Activated CD8-positive, alpha-beta T cell treated with anti-CD3 and anti-CD28 coated beads for 36 hours (primary cell): ENCODE data around the gene KSR2. TPM values are rescaled to one million over a fixed set of nuclear protein-coding genes. Genes with fewer than 3 reads are reported as not detected.

Experiments used
- ATAC-seq: fragments of 200-7000 bp; cut with Tn5 transposase; one replicate; pipeline ENCODE4 v1.10.0; 2021; ENCODE audit warnings: mild to moderate bottlenecking, moderate library complexity
- CTCF ChIA-PET: fragments of 350-600 bp; sonication (Branson Sonifier 250); formaldehyde crosslinking; loops from one replicate; lab custom pipeline; 2021; ENCODE audit warnings: antibody characterized with exemption; lab: Charles Lee
- POLR2A ChIA-PET: fragments of 350-600 bp; sonication (Branson Sonifier 250); formaldehyde crosslinking; loops from one replicate; lab custom pipeline; 2021; ENCODE audit warnings: antibody characterized with exemption; lab: Charles Lee
- DNase-seq: peaks from one replicate; pipeline ENCODE4 v3.0.0-alpha.2; 2020
- H3K27ac Mint-ChIP-seq: one replicate; pipeline ENCODE4 v1.8.0; 2021; ENCODE audit warnings: mild to moderate bottlenecking, mixed read lengths
- H3K27me3 Mint-ChIP-seq: one replicate; pipeline ENCODE4 v1.8.0; 2021; ENCODE audit warnings: mixed read lengths
- H3K36me3 Mint-ChIP-seq: one replicate; pipeline ENCODE4 v1.8.0; 2021; ENCODE audit warnings: low read depth, mixed read lengths
- H3K4me1 Mint-ChIP-seq: one replicate; pipeline ENCODE4 v1.8.0; 2021; ENCODE audit warnings: low read depth, mixed read lengths
- H3K4me3 Mint-ChIP-seq: one replicate; pipeline ENCODE4 v1.8.0; 2021; ENCODE audit warnings: mild to moderate bottlenecking, moderate library complexity, mixed read lengths
- H3K9me3 Mint-ChIP-seq: one replicate; pipeline ENCODE4 v1.8.0; 2021; ENCODE audit warnings: mixed read lengths
- intact Hi-C: fragments of 100-400 bp; cut with micrococcal nuclease; formaldehyde crosslinking; loops from one replicate; pipeline ENCODE4 v1.10.0; 2022
- total RNA-seq, 2 experiments: library from RNA; stranded (reverse); gene quantifications; one replicate each; pipeline ENCODE4 v1.2.3, GENCODE V29; 2021
- TF ChIP-seq, protein P1 (sequence below): fragments of 200-600 bp; IDR thresholded peaks from one replicate; pipeline ENCODE4 v1.8.0; 2022; ENCODE audit warnings: antibody characterized with exemption, mild to moderate bottlenecking

KSR2 gene
- total RNA-seq, 2 experiments from 2014 or later, result 0.02 TPM; not detected in 1

DNA sequence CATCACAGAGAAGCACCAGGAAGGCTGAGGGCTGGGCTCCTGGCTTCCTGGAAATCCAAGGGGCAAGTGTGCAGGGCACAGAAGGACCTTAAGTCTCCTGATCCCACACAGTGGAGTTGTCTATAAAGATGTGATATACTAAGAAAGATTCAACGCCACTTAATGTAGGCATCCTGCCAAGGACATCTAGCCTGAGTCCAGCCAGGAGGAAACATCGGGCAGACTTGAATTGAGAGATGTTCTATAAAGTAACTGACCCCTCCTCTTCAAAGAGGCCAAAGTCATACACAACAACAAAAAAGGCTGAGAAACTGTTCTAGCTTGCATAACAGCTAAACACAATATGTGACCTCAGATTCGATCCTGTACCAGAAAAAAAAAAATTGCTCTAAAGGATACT lies 307.9 kb downstream of the KSR2 start:
- no peaks in the 10 kb centered on the region for H3K36me3 Mint-ChIP-seq
- no peaks in the 10 kb centered on the region for H3K9me3 Mint-ChIP-seq
- DNase-seq (no peak), ATAC-seq (no peak)
- CTCF ChIA-PET, result no interaction called here
- POLR2A ChIA-PET, result no interaction called here
- H3K27me3 Mint-ChIP-seq, result no peaks in the 10 kb centered on the region
- no peaks in the 10 kb centered on the region for H3K4me1 Mint-ChIP-seq
- TF ChIP-seq, protein P1, sequence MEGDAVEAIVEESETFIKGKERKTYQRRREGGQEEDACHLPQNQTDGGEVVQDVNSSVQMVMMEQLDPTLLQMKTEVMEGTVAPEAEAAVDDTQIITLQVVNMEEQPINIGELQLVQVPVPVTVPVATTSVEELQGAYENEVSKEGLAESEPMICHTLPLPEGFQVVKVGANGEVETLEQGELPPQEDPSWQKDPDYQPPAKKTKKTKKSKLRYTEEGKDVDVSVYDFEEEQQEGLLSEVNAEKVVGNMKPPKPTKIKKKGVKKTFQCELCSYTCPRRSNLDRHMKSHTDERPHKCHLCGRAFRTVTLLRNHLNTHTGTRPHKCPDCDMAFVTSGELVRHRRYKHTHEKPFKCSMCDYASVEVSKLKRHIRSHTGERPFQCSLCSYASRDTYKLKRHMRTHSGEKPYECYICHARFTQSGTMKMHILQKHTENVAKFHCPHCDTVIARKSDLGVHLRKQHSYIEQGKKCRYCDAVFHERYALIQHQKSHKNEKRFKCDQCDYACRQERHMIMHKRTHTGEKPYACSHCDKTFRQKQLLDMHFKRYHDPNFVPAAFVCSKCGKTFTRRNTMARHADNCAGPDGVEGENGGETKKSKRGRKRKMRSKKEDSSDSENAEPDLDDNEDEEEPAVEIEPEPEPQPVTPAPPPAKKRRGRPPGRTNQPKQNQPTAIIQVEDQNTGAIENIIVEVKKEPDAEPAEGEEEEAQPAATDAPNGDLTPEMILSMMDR, result no peak
- intact Hi-C loops, result no loop called here
- no peak overlapping the region for H3K27ac Mint-ChIP-seq
- H3K4me3 Mint-ChIP-seq, result no peak overlapping the region

DNA sequence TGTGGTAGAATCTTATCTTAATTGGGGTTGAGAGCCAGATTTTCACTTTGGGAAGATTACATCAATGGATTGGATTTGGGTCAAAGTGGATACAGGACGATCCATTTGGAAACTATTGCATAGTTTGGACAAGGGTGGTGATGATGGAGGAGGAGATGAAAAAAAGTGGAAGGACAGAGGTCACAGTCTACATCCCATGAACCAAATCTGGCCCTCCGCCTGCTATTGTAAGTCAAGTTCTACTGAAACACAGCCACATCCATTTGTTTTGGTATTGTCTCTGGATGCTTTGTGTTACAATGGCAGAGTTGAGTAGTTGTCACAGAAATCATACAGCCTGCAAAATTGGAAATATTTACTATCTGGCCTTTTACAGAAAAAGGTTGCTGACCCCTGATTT lies 310.6 kb downstream of the KSR2 start:
- intact Hi-C loops, result no loop called here
- H3K4me1 Mint-ChIP-seq, result no peaks in the 10 kb centered on the region
- POLR2A ChIA-PET, result no interaction called here
- DNase-seq, result no peak
- no peaks in the 10 kb centered on the region for H3K36me3 Mint-ChIP-seq
- CTCF ChIA-PET, result no interaction called here
- H3K27ac Mint-ChIP-seq, result no peak overlapping the region
- no peaks in the 10 kb centered on the region for H3K27me3 Mint-ChIP-seq
- TF ChIP-seq, protein P1, result no peak
- H3K4me3 Mint-ChIP-seq, result no peak overlapping the region
- H3K9me3 Mint-ChIP-seq, result no peaks in the 10 kb centered on the region
- ATAC-seq, result no peak

DNA sequence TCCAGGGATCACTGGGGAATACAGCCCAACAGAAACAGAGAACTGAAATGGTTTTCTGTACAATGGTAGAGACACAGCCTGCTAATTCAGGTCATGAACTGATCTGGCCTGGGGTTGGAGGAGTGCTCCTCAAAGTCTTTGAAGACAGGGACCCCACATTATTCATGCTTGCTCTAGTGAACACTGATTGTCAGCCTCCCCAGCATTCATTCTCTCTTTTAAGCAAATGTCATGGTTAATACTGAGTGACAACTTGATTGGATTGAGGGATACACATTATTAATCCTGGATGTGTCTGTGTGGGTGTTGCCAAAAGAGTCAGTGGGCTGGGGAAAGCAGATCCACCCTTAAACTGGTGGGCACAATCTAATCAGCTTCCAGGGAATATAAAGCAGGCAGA lies 319.0 kb downstream of the KSR2 start:
- Mint-ChIP-seq H3K4me1 (no peaks in the 10 kb centered on the region), H3K27ac (no peak overlapping the region), H3K27me3 (no peaks in the 10 kb centered on the region), H3K9me3 (peaks cover 8% of the 10 kb centered on the region), H3K4me3 (no peak overlapping the region), H3K36me3 (no peaks in the 10 kb centered on the region)
- ATAC-seq (no peak), DNase-seq (no peak)
- CTCF ChIA-PET, result no interaction called here
- intact Hi-C loops, result no loop called here
- POLR2A ChIA-PET, result no interaction called here
- TF ChIP-seq, protein P1, result no peak

DNA sequence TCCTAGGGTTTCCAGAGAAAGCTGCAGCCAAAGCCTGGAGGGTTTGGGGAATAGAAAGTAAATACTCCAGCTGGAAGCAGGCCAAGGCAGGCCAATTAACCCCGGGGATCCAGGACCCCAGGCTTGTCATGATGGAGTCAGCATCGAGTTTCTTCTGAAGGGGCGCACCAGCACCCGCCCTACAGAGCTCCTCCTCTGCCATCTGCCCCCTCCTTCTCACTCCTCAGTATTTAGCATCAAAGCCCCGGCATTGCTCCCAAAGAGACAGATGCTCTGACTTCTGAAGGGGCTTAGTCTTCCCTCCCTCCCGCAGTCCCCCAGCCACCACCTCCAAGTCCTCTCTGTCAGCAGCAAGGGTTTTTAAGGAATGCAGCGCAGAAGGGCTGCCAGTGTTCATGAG lies 322.3 kb downstream of the KSR2 start:
- H3K27me3 Mint-ChIP-seq, result no peaks in the 10 kb centered on the region
- no peaks in the 10 kb centered on the region for H3K36me3 Mint-ChIP-seq
- H3K4me3 Mint-ChIP-seq, result no peak overlapping the region
- no peaks in the 10 kb centered on the region for H3K4me1 Mint-ChIP-seq
- ATAC-seq (no peak), DNase-seq (no peak)
- intact Hi-C loops, result no loop called here
- POLR2A ChIA-PET, result no interaction called here
- TF ChIP-seq, protein P1, result no peak
- no peak overlapping the region for H3K27ac Mint-ChIP-seq
- peaks cover 5% of the 10 kb centered on the region for H3K9me3 Mint-ChIP-seq
- CTCF ChIA-PET, result no interaction called here

DNA sequence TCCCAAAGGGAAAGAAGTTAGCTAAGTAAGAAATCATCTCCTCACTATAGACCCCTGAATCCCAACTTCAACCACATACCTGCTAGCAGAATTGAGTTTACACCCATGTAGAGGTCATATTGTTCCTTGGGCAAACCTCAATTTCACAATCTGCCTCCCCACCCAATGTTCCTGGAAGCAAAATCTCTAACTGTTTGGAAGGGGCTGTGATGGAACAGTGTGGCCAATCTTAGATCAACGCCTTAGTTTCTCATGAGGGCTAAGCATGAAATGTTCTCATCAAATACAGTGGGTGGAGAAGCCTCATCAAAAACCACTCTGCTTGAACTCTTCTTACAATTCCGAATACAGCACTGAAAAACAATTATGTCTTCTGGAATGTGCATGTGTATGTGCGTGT lies 323.3 kb downstream of the KSR2 start:
- DNase-seq, result no peak

More for the DNA sequence above, 323.3 kb downstream of the KSR2 start:
- Mint-ChIP-seq H3K27me3 (no peaks in the 10 kb centered on the region), H3K36me3 (no peaks in the 10 kb centered on the region), H3K4me3 (no peak overlapping the region), H3K9me3 (no peaks in the 10 kb centered on the region), H3K4me1 (no peaks in the 10 kb centered on the region), H3K27ac (no peak overlapping the region)
- intact Hi-C loops, result no loop called here
- POLR2A ChIA-PET, result no interaction called here
- ATAC-seq, result no peak
- TF ChIP-seq, protein P1, result no peak
- CTCF ChIA-PET, result no interaction called here
